ENCODE measurements around the gene SAP30.

The SAP30 gene

DNA sequence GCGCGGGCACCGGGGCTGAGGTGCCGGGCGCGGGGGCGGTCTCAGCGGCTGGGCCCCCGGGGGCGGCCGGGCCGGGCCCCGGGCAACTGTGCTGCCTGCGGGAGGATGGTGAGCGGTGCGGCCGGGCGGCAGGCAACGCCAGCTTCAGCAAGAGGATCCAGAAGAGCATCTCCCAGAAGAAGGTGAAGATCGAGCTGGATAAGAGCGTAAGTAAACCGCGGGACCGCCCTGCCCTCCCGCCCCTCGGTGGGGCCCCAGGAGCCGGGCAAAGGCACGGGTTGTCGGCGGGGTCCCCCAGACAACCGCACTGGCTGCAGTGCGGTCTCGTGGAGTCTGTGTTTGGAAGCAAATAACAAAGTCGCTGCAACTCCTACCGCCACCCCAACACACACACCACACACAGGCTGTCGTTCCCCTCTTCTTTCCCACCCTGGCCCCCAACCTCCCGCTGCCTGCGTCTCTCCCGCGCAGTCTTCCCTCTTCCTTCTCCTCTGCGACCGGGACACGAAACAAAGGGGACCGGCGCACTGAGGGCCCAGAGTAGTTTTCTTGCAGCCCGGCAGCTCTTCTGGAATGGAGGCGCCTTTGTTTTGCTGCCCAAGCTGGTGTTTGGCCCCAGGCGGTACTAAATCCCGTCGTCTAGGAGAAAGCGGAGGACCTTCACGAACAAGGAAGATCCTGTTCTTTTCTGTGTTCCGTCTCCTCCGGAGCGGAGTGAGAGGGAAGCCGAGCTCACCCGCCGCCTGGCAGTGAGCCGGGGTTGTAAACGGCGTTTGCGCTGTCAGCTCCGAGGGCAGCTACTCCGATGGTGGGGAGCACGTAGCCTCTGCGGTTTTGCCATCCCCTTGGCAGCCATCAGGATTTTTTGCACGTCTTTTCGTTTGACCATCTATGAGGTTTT, 788 bp downstream of the SAP30 start:
- TF ChIP-seq, protein P1, sequence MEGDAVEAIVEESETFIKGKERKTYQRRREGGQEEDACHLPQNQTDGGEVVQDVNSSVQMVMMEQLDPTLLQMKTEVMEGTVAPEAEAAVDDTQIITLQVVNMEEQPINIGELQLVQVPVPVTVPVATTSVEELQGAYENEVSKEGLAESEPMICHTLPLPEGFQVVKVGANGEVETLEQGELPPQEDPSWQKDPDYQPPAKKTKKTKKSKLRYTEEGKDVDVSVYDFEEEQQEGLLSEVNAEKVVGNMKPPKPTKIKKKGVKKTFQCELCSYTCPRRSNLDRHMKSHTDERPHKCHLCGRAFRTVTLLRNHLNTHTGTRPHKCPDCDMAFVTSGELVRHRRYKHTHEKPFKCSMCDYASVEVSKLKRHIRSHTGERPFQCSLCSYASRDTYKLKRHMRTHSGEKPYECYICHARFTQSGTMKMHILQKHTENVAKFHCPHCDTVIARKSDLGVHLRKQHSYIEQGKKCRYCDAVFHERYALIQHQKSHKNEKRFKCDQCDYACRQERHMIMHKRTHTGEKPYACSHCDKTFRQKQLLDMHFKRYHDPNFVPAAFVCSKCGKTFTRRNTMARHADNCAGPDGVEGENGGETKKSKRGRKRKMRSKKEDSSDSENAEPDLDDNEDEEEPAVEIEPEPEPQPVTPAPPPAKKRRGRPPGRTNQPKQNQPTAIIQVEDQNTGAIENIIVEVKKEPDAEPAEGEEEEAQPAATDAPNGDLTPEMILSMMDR (IDR thresholded peaks at IDR 0.05): no peak
- Mint-ChIP-seq H3K36me3 (ENCODE audit: low read depth) (peaks cover 27% of the 10 kb centered on the region), H3K27me3 (ENCODE audit: low read depth, poor library complexity) (no peaks in the 10 kb centered on the region), H3K4me1 (peaks cover 39% of the 10 kb centered on the region), H3K27ac (peak overlapping the region; percentile 99), H3K4me3 (peak overlapping the region; percentile 100), H3K9me3 (no peaks in the 10 kb centered on the region)
- peak; percentile 66 for DNase-seq

GRCh38 chr4:173374588-173374987, 3.8 kb downstream of the SAP30 start:
- no peak overlapping the region for H3K27ac Mint-ChIP-seq
- H3K4me3 Mint-ChIP-seq: no peak overlapping the region
- H3K36me3 Mint-ChIP-seq (ENCODE audit: low read depth): peaks cover 36% of the 10 kb centered on the region
- no peaks in the 10 kb centered on the region for H3K27me3 Mint-ChIP-seq (ENCODE audit: low read depth, poor library complexity)
- TF ChIP-seq, protein P1 (IDR thresholded peaks at IDR 0.05): no peak
- peaks cover 13% of the 10 kb centered on the region for H3K4me1 Mint-ChIP-seq
- no peak for DNase-seq
- H3K9me3 Mint-ChIP-seq: no peaks in the 10 kb centered on the region

DNA sequence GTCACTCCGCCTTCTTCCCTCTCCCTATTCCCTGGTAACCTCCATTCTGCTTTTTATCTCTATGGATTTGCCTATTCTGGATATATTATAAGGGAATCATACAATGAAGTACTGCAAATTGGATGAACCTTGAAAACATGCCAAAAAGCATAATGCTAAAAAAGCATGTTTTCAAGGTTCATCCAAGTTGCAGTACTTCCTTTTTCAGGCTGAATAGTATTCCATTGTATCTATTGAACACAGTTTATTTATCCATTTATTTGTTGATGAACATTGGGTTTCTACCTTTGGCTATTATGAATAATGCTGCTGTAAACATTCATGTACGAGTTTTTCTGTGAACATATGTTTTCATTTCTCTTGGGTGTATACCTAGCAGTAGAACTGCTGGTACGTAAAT, 9.2 kb downstream of the SAP30 start:
- no peaks in the 10 kb centered on the region for H3K9me3 Mint-ChIP-seq
- no peaks in the 10 kb centered on the region for H3K4me1 Mint-ChIP-seq
- H3K4me3 Mint-ChIP-seq: no peak overlapping the region
- peaks cover 28% of the 10 kb centered on the region for H3K36me3 Mint-ChIP-seq (ENCODE audit: low read depth)
- TF ChIP-seq, protein P1 (IDR thresholded peaks at IDR 0.05): no peak
- DNase-seq: no peak
- H3K27ac Mint-ChIP-seq: no peak overlapping the region
- H3K27me3 Mint-ChIP-seq (ENCODE audit: low read depth, poor library complexity): no peaks in the 10 kb centered on the region

GRCh38 chr4:173380987-173381386, 10.2 kb downstream of the SAP30 start:
- TF ChIP-seq, protein P1 (IDR thresholded peaks at IDR 0.05): no peak
- no peak for DNase-seq
- Mint-ChIP-seq H3K9me3 (no peaks in the 10 kb centered on the region), H3K27me3 (ENCODE audit: low read depth, poor library complexity) (no peaks in the 10 kb centered on the region), H3K36me3 (ENCODE audit: low read depth) (peaks cover 21% of the 10 kb centered on the region), H3K4me3 (no peak overlapping the region), H3K4me1 (no peaks in the 10 kb centered on the region), H3K27ac (no peak overlapping the region)

DNA sequence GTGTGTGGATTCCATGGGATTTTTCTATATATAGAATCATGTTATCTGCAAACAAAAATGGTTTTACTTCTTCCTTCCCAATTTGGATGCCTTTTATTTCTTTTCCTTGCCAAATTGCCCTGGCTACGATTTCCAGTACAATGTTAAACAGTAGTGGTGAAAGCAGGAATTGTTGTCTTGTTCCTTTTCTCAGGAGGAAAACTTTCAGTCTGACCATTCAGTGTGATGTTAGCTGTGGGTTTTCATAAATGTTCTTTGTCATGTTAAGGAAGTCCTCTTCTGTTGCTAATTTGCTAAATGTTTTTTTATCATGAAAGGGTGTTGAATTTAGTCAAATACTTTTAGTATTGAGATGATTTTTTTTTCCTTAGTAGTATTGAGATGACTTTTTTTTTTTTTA, 10.9 kb downstream of the SAP30 start:
- Mint-ChIP-seq H3K4me1 (no peaks in the 10 kb centered on the region), H3K27me3 (ENCODE audit: low read depth, poor library complexity) (no peaks in the 10 kb centered on the region), H3K27ac (peak overlapping the region; percentile 19), H3K4me3 (no peak overlapping the region), H3K36me3 (ENCODE audit: low read depth) (peaks cover 18% of the 10 kb centered on the region), H3K9me3 (no peaks in the 10 kb centered on the region)
- TF ChIP-seq, protein P1 (IDR thresholded peaks at IDR 0.05): no peak
- no peak for DNase-seq

DNA sequence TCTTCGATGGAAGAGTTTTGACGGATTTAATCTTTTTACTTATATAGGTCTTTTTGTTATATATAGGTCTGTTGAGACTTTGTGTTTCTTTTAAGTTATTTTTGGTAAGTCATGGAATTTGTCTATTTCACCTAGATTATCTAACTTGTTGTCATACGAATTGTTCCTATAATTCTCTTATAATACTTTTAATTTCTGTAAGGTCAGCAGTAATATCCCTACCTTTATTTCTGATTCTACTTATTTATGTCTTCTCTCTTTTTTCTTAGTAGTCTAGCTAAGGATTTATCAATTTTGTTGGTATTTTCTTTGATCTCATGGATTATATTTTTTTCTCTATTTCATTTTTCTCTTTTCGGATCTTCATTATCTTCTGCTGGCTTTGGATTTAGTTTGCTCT, 11.6 kb downstream of the SAP30 start:
- TF ChIP-seq, protein P1 (IDR thresholded peaks at IDR 0.05): no peak
- no peaks in the 10 kb centered on the region for H3K27me3 Mint-ChIP-seq (ENCODE audit: low read depth, poor library complexity)
- no peak overlapping the region for H3K4me3 Mint-ChIP-seq
- H3K36me3 Mint-ChIP-seq (ENCODE audit: low read depth): peaks cover 18% of the 10 kb centered on the region
- no peak for DNase-seq
- no peaks in the 10 kb centered on the region for H3K9me3 Mint-ChIP-seq
- no peaks in the 10 kb centered on the region for H3K4me1 Mint-ChIP-seq
- H3K27ac Mint-ChIP-seq: no peak overlapping the region

Data from nephron progenitor cell (in vitro differentiated cells).